ENCODE measurements around the gene PEX3. TPM values are rescaled to one million over a fixed set of nuclear protein-coding genes. Genes with fewer than 3 reads are reported as not detected.
A peak's percentile ranks its signal among the peaks of the same experiment; 100 is the strongest.
"Not testable (repeated sequence)": the region's sequence is repeated elsewhere in the genome, so short reads cannot be mapped to it uniquely, and the experiment has no call there.

PEX3 gene
- total RNA-seq, 2 experiments from 2014 or later: 10.8 to 11.9 TPM

DNA sequence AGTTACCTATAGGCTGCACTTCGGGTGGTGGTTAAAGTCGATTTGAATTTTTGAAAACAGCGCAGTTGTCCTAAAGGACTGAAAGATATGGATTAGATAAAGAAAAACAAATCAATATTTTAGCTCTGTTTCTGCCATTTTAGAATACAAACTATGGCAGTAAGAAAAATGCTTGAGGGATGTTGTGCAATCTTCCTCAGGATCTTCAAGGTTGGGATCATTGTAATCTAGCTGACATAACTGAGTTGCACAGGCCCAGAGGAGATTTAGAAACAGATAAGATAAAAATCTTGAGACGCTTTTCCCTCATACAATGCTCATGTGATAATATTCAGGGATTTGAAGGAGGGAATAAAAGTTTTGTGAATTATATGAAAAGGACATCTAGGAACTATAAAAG lies 926 bp downstream of the PEX3 start:
- intact Hi-C loops (cut with micrococcal nuclease): loop anchor here (2.0 to 10.0 kb wide), 5 partner anchors 85 to 883 kb away; partner anchors contain the start of genes AIG1 and STX11
- CTCF ChIA-PET: no interaction called here
- H3K27ac Mint-ChIP-seq: peak overlapping the region; percentile 97
- H3K4me1 Mint-ChIP-seq (ENCODE audit: low read depth): peaks cover 51% of the 10 kb centered on the region
- H3K9me3 Mint-ChIP-seq: no peaks in the 10 kb centered on the region
- H3K27me3 Mint-ChIP-seq (ENCODE audit: low read depth): no peaks in the 10 kb centered on the region
- no peak for DNase-seq
- H3K36me3 Mint-ChIP-seq (ENCODE audit: low read depth): peaks cover 9% of the 10 kb centered on the region
- peak overlapping the region; percentile 100 for H3K4me3 Mint-ChIP-seq

DNA sequence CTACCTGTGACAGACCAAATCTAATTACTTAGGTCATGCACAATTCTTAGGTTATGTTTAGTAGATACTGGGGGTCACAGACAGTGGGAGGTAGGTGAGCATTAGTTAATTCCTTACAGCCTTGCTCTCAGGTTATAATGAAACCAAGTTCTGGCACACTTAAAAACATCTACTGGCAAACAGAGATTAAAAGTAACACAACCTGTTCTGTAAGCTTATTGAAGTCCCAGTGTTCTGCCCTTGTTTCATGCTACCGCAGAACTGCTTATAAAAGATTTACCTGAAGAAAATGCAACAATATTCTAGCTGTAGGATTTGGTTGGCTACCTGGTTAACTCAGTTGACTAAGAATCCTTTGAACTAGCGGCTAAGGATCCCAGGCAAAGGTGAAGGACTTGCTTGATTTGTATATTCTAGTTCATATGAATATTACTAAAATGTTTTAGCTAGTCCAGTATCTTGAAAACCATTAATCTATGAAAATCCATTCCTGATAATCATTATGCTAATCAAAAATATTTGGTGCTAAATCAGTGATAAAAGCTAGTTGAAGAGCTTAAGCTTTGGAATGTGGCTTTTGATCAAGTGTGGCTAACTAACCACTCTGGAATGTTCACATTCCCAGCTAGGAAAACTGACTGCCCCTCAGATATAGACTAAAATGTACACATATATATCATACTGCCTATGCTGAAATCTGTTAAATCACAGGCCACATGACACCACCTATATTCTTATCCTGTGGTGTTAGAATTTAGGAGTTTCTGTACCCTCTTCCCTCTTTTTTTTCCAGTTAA lies 7.2 kb downstream of the PEX3 start:
- CTCF ChIA-PET: no interaction called here
- no peak for DNase-seq
- H3K4me1 Mint-ChIP-seq (ENCODE audit: low read depth): peaks cover 26% of the 10 kb centered on the region
- no peak overlapping the region for H3K27ac Mint-ChIP-seq
- no peak overlapping the region for H3K4me3 Mint-ChIP-seq
- no peaks in the 10 kb centered on the region for H3K27me3 Mint-ChIP-seq (ENCODE audit: low read depth)
- intact Hi-C loops (cut with micrococcal nuclease): loop anchor here (10.0 kb wide), 2 partner anchors 697 to 877 kb away; partner anchors contain the start of gene STX11
- no peaks in the 10 kb centered on the region for H3K9me3 Mint-ChIP-seq
- H3K36me3 Mint-ChIP-seq (ENCODE audit: low read depth): peaks cover 14% of the 10 kb centered on the region

DNA sequence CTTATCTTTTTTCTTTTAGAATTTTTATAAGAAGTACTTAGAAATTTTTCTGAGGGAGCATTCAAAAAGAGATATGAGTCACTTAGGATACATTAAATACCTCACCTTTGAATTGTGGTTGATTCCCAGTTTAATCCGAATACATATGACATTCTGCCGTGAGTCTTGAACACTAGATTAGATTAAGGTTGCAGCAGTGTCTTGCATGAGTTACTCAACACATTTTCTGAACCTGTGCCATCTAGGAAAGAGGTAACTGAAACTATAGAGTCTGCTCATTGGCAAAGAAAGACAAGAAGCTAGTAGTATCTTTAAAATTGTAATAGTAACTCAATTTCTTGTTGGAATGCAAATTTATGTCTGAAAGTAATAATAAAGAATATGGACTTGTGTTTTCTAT lies 14.9 kb downstream of the PEX3 start:
- peaks cover 25% of the 10 kb centered on the region for H3K36me3 Mint-ChIP-seq (ENCODE audit: low read depth)
- DNase-seq: no peak
- no peaks in the 10 kb centered on the region for H3K27me3 Mint-ChIP-seq (ENCODE audit: low read depth)
- H3K9me3 Mint-ChIP-seq: peaks cover 3% of the 10 kb centered on the region
- no peak overlapping the region for H3K4me3 Mint-ChIP-seq
- intact Hi-C loops (cut with micrococcal nuclease): no loop called here
- H3K4me1 Mint-ChIP-seq (ENCODE audit: low read depth): no peaks in the 10 kb centered on the region
- CTCF ChIA-PET: no interaction called here
- no peak overlapping the region for H3K27ac Mint-ChIP-seq

GRCh38 chr6:143468026-143468425 lies 17.4 kb downstream of the PEX3 start:
- Mint-ChIP-seq H3K9me3 (peaks cover 3% of the 10 kb centered on the region), H3K27me3 (ENCODE audit: low read depth) (no peaks in the 10 kb centered on the region), H3K27ac (no peak overlapping the region), H3K4me1 (ENCODE audit: low read depth) (no peaks in the 10 kb centered on the region), H3K36me3 (ENCODE audit: low read depth) (peaks cover 24% of the 10 kb centered on the region), H3K4me3 (no peak overlapping the region)
- CTCF ChIA-PET: no interaction called here
- intact Hi-C loops (cut with micrococcal nuclease): no loop called here
- DNase-seq: no peak

GRCh38 chr6:143468823-143469222 lies 18.2 kb downstream of the PEX3 start:
- H3K9me3 Mint-ChIP-seq; intact Hi-C loops (cut with micrococcal nuclease); H3K4me1 Mint-ChIP-seq (ENCODE audit: low read depth); H3K27me3 Mint-ChIP-seq (ENCODE audit: low read depth); H3K4me3 Mint-ChIP-seq; H3K27ac Mint-ChIP-seq; DNase-seq: not testable (repeated sequence)
- H3K36me3 Mint-ChIP-seq (ENCODE audit: low read depth): peaks cover 30% of the 10 kb centered on the region
- CTCF ChIA-PET: interaction anchor here (0.6 kb wide), 1 partner anchor 476 kb away, joined by 3 read pairs; no protein-coding TSS in a partner anchor

- DNase-seq: no peak
- CTCF ChIA-PET: no interaction called here
- intact Hi-C loops (cut with micrococcal nuclease): no loop called here
- H3K27me3 Mint-ChIP-seq (ENCODE audit: low read depth): no peaks in the 10 kb centered on the region
- H3K4me3 Mint-ChIP-seq: no peak overlapping the region
- peaks cover 3% of the 10 kb centered on the region for H3K9me3 Mint-ChIP-seq
- peaks cover 42% of the 10 kb centered on the region for H3K36me3 Mint-ChIP-seq (ENCODE audit: low read depth)
- H3K4me1 Mint-ChIP-seq (ENCODE audit: low read depth): no peaks in the 10 kb centered on the region
- no peak overlapping the region for H3K27ac Mint-ChIP-seq
Measured at GRCh38 chr6:143471822-143472221, 21.2 kb downstream of the PEX3 start.

DNA sequence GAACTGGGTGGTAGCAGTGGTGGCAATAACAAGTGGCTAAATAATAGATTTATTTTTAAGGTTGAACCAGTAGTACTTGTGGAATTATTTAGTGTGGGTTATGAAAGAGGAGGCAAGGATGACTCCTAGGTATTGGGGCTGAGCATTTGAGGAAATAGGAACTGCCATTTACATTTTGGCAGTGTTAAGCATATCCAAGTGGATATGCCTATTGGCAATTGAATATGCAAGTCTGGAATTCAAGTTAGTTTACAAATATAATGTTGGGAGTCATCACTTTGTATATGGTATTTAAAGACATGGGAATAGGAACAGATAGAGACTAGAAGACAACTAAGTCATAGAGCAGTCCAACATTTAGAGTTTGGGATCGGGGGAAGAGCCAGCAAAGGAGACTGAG lies 25.9 kb downstream of the PEX3 start:
- Mint-ChIP-seq H3K27me3 (ENCODE audit: low read depth) (no peaks in the 10 kb centered on the region), H3K4me1 (ENCODE audit: low read depth) (no peaks in the 10 kb centered on the region), H3K9me3 (no peaks in the 10 kb centered on the region), H3K36me3 (ENCODE audit: low read depth) (peaks cover 34% of the 10 kb centered on the region), H3K4me3 (no peak overlapping the region), H3K27ac (no peak overlapping the region)
- intact Hi-C loops (cut with micrococcal nuclease): no loop called here
- CTCF ChIA-PET: no interaction called here
- no peak for DNase-seq

- Mint-ChIP-seq H3K4me3 (no peak overlapping the region), H3K27ac (no peak overlapping the region), H3K27me3 (ENCODE audit: low read depth) (no peaks in the 10 kb centered on the region), H3K4me1 (ENCODE audit: low read depth) (no peaks in the 10 kb centered on the region), H3K9me3 (no peaks in the 10 kb centered on the region), H3K36me3 (ENCODE audit: low read depth) (peaks cover 24% of the 10 kb centered on the region)
- intact Hi-C loops (cut with micrococcal nuclease): no loop called here
- CTCF ChIA-PET: no interaction called here
- DNase-seq: no peak
Measured at GRCh38 chr6:143478479-143479062, 28.0 kb downstream of the PEX3 start.

DNA sequence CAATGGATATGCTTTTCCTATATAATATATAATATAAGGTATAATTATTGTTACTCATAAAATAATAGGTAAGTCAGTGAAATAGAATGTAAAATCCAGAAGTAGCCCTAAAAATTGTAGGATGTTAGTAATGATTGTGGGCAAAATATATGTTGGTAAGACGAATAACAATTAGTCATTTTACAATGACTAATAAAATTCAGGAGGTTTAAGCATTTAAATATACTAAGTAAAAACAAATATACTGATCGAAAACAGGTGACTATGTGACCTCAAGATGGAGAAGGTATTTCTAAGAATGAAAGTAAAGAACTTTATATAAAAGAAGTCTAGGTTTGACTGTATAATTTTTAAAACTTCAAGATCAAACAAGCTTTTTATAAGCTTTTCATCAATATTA lies 32.0 kb downstream of the PEX3 start:
- CTCF ChIA-PET: interaction anchor here (0.6 to 1.4 kb wide), 2 partner anchors 15 to 427 kb away, joined by 3 to 4 read pairs; no protein-coding TSS in a partner anchor
- intact Hi-C loops (cut with micrococcal nuclease): no loop called here

DNA sequence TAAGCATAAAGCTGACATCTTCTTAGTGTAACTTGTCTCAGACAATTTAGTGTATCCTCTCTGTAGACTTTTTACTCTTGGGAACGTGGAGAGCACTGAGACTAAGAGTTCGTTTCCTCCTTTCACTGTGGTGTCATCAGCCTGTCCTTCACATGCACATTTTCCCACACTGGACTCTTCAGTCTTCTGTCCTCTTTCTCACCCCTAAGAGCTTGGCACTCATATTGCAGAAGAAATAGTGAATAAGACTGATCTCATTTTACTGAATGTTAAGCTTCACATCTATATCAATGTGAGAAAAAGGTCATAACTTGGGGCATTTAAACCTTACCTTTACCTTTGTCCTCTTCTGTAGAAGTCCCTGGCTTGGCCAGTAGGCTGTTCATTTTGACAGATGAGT lies 35.4 kb downstream of the PEX3 start:
- CTCF ChIA-PET: no interaction called here
- H3K4me3 Mint-ChIP-seq: no peak overlapping the region
- intact Hi-C loops (cut with micrococcal nuclease): no loop called here
- no peak for DNase-seq
- no peaks in the 10 kb centered on the region for H3K9me3 Mint-ChIP-seq
- no peak overlapping the region for H3K27ac Mint-ChIP-seq
- H3K36me3 Mint-ChIP-seq (ENCODE audit: low read depth): peaks cover 4% of the 10 kb centered on the region
- no peaks in the 10 kb centered on the region for H3K4me1 Mint-ChIP-seq (ENCODE audit: low read depth)
- H3K27me3 Mint-ChIP-seq (ENCODE audit: low read depth): no peaks in the 10 kb centered on the region

More for the DNA sequence above, 32.0 kb downstream of the PEX3 start:
- no peaks in the 10 kb centered on the region for H3K9me3 Mint-ChIP-seq
- no peaks in the 10 kb centered on the region for H3K4me1 Mint-ChIP-seq (ENCODE audit: low read depth)
- no peak overlapping the region for H3K27ac Mint-ChIP-seq
- H3K27me3 Mint-ChIP-seq (ENCODE audit: low read depth): no peaks in the 10 kb centered on the region
- peaks cover 9% of the 10 kb centered on the region for H3K36me3 Mint-ChIP-seq (ENCODE audit: low read depth)
- H3K4me3 Mint-ChIP-seq: no peak overlapping the region
- DNase-seq: no peak

DNA sequence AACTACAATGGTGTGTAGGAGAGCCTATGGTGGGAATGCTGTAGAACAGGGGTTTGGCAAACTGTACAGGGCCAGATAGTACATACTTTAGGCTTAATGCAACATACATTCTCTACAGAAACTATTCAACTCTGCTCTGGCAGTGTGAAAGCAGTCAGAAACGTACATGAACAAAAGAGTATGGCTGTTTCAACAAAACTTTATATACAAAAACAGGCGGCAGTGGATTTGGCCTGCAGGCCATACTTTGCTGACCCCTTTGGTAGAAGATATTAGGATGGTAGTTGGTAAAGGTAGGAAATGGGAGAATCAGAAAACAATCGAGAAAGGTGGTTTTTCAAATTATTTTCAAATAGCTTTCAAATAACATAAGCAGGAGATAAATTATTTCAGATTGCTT lies 36.1 kb downstream of the PEX3 start:
- H3K9me3 Mint-ChIP-seq: no peaks in the 10 kb centered on the region
- H3K27ac Mint-ChIP-seq: no peak overlapping the region
- H3K4me3 Mint-ChIP-seq: no peak overlapping the region
- DNase-seq: no peak
- no peaks in the 10 kb centered on the region for H3K4me1 Mint-ChIP-seq (ENCODE audit: low read depth)
- H3K27me3 Mint-ChIP-seq (ENCODE audit: low read depth): no peaks in the 10 kb centered on the region
- H3K36me3 Mint-ChIP-seq (ENCODE audit: low read depth): peaks cover 4% of the 10 kb centered on the region
- intact Hi-C loops (cut with micrococcal nuclease): no loop called here
- CTCF ChIA-PET: interaction anchor here (0.6 kb wide), 1 partner anchor 174 kb away, joined by 3 read pairs; no protein-coding TSS in a partner anchor

- CTCF ChIA-PET: interaction anchor here (0.8 kb wide), 1 partner anchor 12 kb away, joined by 3 read pairs; no protein-coding TSS in a partner anchor
- intact Hi-C loops (cut with micrococcal nuclease): no loop called here
- no peaks in the 10 kb centered on the region for H3K4me1 Mint-ChIP-seq (ENCODE audit: low read depth)
- H3K4me3 Mint-ChIP-seq: no peak overlapping the region
- no peak for DNase-seq
- no peak overlapping the region for H3K27ac Mint-ChIP-seq
- no peaks in the 10 kb centered on the region for H3K27me3 Mint-ChIP-seq (ENCODE audit: low read depth)
- no peaks in the 10 kb centered on the region for H3K9me3 Mint-ChIP-seq
- peaks cover under 1% of the 10 kb centered on the region for H3K36me3 Mint-ChIP-seq (ENCODE audit: low read depth)
Measured at GRCh38 chr6:143490244-143490643, 39.6 kb downstream of the PEX3 start.

- H3K4me3 Mint-ChIP-seq: no peak overlapping the region
- no peaks in the 10 kb centered on the region for H3K4me1 Mint-ChIP-seq (ENCODE audit: low read depth)
- no peak overlapping the region for H3K27ac Mint-ChIP-seq
- CTCF ChIA-PET: interaction anchor here (0.8 to 1.0 kb wide), 2 partner anchors 11 to 22 kb away, joined by 3 read pairs; no protein-coding TSS in a partner anchor
- no peaks in the 10 kb centered on the region for H3K9me3 Mint-ChIP-seq
- H3K27me3 Mint-ChIP-seq (ENCODE audit: low read depth): no peaks in the 10 kb centered on the region
- no peaks in the 10 kb centered on the region for H3K36me3 Mint-ChIP-seq (ENCODE audit: low read depth)
- intact Hi-C loops (cut with micrococcal nuclease): no loop called here
- no peak for DNase-seq
Measured at GRCh38 chr6:143490775-143491174, 40.2 kb downstream of the PEX3 start.

Data from activated naive CD4-positive, alpha-beta T cell treated with anti-CD3 and anti-CD28 coated beads for 36 hours (primary cell).